NK-92 treated with Interleukin-12 subunit alpha and Interleukin-12 subunit beta, amount 100 ng/mL, for 24 hours (cell line): ENCODE data around the gene ACSL5.
A peak's percentile ranks its signal among the peaks of the same experiment; 100 is the strongest.
"Not testable (repeated sequence)": the region's sequence is repeated elsewhere in the genome, so short reads cannot be mapped to it uniquely, and the experiment has no call there.

Experiments
- DNase-seq: peaks from one replicate; lab custom pipeline; 2025; lab: John Stamatoyannopoulos, UW

Gene ACSL5

GRCh38 chr10:112374724-112375541, 1.0 kb downstream of the ACSL5 start:
- no peak for DNase-seq

DNA sequence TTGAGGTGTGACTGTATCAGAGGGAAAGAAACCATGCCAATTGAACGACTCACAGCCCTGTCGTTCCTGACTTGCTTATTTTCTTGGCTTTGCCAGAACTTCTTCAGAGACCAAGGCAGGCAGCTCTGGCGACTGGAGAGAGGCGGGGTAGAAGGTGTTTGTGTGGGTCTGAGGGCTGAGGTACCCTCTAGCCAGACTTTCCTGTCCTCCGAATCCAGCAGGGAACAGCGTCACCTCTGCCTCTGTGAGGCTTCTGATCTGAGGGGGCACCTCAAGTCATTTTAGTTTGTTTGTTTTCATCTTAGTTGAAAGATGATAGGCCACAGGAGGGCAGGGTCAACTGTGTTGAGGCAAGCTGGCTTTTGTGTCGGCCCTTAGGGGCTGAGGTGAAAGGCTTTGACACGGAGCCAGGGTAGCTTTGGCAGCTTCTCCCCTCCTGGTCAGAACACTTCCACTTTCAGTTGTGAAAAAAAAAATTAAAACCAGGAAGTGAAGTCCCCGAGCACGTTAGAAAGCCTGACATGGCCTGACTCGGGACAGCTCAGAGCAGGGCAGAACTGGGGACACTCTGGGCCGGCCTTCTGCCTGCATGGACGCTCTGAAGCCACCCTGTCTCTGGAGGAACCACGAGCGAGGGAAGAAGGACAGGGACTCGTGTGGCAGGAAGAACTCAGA, 1.9 kb downstream of the ACSL5 start:
- DNase-seq: peak; percentile 24

- no peak for DNase-seq
Measured at GRCh38 chr10:112376396-112376790, 2.5 kb downstream of the ACSL5 start.

- not testable (repeated sequence) for DNase-seq
Measured at GRCh38 chr10:112377116-112377515, 3.2 kb downstream of the ACSL5 start.

DNA sequence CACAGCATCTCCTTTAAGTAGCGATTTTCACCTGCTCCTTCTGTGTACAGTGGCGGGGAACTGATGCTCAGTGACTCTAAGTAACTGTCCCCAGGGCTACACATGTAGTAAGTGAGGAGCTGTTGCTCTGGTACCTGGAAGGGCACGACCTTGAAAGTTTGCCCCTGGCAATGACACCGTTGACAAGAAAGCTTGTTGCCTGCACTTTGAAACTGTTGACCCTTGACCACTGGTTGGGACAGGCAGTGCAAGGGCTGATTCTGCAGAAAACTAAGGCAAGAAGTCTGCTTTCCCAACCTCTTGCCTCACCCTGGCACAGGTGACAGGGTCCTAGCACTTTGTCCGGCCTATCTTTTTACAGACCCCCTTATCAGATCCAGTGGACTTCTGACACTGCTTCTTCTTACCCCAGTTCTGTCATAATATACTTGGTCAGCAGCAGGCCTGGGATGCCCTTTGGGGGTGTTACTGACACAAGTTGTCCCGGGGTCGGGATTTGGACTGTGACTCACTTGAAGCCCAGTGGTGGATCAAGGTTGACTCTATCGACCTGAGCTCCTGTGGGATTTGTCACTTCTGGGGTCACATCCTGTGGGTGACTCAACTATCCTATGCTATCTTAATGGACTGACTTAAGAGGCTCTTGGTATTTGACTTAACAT, 5.8 kb downstream of the ACSL5 start:
- DNase-seq: peak; percentile 31

GRCh38 chr10:112382515-112383235, 8.8 kb downstream of the ACSL5 start:
- DNase-seq: no peak

GRCh38 chr10:112383325-112383724, 9.4 kb downstream of the ACSL5 start:
- DNase-seq: no peak

GRCh38 chr10:112384141-112384540, 10.2 kb downstream of the ACSL5 start:
- no peak for DNase-seq

DNA sequence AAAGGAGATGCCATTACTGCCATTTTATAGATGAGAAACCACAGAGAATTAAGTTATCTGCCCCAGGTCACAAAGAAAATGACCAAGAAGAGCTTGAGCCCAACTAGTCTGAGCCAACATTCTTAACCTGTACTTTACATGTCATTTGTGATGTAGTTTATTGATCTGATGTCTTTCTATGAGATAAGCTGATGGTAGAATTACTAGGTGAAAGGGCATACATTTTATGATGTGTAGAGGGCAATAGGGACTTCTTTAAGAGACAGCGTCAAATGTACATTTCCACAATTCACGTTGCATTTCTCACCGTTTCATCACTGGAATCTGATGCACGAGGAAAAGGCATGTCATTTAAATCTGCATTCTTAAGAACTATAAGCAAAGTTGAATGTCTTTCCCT, 11.3 kb downstream of the ACSL5 start:
- no peak for DNase-seq

- DNase-seq: not testable (repeated sequence)
Measured at GRCh38 chr10:112388056-112388455, 14.1 kb downstream of the ACSL5 start.

GRCh38 chr10:112388548-112388947, 14.6 kb downstream of the ACSL5 start:
- no peak for DNase-seq

DNA sequence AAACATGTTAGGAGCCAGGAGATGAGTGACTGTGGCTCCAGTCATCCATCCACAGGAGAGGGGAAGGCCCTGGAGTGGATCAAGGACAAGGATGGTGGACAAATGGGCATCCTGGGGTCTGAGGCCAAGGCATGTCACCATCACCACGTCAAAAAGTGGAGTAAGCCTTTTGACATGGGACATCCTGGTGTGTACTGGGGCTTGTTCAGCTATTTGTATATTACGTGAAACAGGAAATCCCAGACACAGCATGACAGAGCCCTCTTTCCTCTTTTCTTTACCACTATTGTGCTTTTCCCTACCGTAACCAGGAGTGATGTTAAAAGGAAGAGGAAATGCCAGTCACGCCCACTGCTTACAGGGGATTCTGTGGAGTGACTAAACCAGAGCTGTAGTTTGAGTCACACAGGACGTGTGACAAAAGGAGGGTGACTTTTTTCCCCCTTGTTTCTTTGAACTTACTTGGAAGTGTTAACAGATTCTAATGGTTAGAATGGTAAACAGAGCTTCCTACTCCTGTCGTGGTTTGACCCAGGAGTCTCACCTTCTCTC, 15.4 kb downstream of the ACSL5 start:
- peak; percentile 44 for DNase-seq

DNA sequence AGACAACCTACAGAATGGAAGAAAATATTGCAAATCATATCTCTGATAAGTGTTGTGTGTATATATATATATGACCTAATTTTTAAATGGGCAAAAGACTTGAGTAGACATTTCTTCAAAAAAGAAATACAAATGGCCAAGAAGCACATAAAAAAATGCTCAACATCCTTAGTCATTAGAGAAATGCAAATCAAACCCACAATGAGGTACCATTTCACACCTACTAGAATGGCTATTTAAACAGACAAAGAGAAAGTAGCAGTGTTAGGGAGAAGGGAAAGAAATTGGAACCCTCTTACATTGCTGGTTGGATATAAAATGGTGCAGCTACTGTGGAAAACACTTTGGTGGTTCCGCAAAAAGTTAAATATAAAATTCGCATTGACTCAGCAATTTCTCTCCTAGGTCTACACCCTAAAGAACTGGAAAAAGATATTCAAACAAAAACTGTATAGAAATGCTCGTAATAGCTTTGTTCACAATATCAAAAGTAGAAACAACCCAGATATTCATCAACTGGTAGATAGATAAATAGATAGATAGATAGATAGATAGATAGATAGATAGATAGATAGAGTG, 16.3 kb downstream of the ACSL5 start:
- DNase-seq: no peak

- DNase-seq: no peak
Measured at GRCh38 chr10:112393341-112393740, 19.4 kb downstream of the ACSL5 start.

DNA sequence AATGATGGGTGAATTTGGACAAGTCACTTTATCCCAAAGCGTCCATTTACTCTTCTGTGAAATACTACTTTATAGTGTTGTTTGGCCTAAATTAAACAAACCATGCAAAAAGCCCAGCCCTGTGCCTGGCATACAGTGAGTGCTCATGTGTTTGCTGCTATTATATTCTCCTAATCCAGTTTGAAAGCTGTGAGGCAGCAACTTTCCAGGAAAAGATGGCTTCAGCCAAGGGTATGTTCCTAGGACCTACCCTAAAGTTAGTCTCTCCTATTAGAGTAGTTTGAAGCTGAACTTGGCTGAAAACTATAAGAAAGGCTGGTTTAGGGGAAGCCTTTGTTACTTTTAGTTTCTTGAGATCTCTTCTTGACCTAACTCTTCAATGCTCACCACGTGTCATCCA, 19.9 kb downstream of the ACSL5 start:
- no peak for DNase-seq

- DNase-seq: no peak
Measured at GRCh38 chr10:112394475-112394875, 20.6 kb downstream of the ACSL5 start.

DNA sequence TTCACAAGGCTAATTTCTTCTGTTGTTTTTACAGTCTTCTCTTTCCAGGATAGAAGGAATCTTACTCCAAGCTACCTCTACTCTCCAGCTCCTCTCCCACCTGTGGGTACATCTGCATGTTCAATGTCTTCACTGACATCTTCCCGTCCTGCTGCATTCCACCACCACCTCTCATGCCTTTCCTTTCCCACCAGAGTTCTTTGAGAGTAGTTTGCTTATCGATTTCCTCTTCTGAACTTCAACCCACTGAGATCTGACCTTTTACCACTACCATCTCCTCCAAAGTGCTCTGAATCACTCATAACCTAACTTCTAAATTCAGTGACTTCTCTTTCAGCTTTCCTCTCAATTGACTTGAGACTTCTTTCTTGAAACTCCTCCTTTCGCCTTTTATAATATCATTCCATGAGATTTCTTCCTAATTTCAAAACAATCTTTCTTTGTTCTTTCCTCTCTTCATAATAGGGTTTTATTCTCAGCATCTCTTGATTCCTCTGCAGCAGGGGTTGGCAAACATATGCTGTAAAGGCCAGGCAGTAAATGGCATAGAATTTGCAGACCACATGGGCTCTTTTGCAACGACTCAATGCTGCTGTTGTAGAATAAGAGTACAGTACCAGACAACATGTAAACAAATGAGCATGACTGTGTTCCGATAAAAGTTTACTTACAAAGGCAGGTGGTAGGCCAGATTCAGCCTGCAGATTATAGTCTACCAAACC, 22.1 kb downstream of the ACSL5 start:
- no peak for DNase-seq

DNA sequence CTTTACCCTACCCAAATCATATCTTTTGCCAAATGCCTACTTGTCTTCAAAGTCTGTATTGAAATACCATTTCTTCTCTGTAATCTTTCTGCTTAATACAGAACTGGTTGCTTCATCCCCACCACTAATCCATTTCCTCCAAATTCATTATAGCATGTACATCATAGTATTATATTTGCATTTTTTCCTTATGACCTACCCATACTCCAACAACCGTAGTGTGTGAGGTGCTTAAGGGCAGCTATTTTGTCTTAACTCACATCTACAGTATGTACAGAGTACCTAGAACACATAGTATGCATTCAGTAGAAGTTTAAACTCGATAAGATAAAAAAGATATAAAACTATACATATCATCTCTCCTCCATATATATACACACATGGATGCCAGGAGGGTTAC, 23.7 kb downstream of the ACSL5 start:
- DNase-seq: no peak

- DNase-seq: no peak
Measured at GRCh38 chr10:112402917-112403316, 29.0 kb downstream of the ACSL5 start.

GRCh38 chr10:112404617-112405016, 30.7 kb downstream of the ACSL5 start:
- DNase-seq: no peak

DNA sequence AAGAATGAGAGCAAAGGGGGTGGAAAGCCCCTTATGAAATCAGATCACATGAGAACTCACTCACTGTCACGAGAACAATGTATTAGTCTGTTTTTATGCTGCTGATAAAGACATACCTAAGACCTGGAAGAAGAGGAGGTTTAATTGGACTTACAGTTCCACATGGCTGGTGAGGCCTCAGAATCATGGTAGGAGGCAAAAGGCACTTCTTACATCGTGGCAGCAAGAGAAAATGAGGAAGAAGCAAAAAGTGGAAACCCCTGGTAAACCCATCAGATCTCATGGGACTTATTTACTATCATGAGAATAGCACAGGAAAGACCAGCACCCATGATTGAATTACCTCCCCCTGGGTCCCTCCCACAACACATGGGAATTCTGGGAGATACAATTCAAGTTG, 32.9 kb downstream of the ACSL5 start:
- DNase-seq: not testable (repeated sequence)
